Esophagus squamous epithelium (tissue), 5 donors: ENCODE data around the gene KRTAP3-2. TPM values are rescaled to one million over a fixed set of nuclear protein-coding genes. Genes with fewer than 3 reads are reported as not detected.

ENCODE experiments used
- DNase-seq: peaks from one replicate; lab custom pipeline; 2025; lab: John Stamatoyannopoulos, UW
- H3K27ac ChIP-seq, 4 donors: fragments of 200-600 bp; sonication (generic); one replicate each; pipeline ENCODE4 v1.5.1; 2016 to 2019; ENCODE audit warnings: mild to moderate bottlenecking in 1 of 4
- H3K27me3 ChIP-seq, 4 donors: fragments of 200-600 bp; sonication (generic); 1 replicate in 3 of 4; 2 replicates in 1 of 4; pipeline versions ENCODE4 v1.5.1 to v1.6.0; 2017 to 2021; ENCODE audit warnings: antibody characterized with exemption in 1 of 4
- H3K36me3 ChIP-seq, 3 donors: fragments of 200-600 bp; sonication (generic); one replicate each; pipeline ENCODE4 v1.5.1; 2016 to 2019
- H3K4me1 ChIP-seq, 3 donors: fragments of 200-600 bp; sonication (generic); one replicate each; pipeline ENCODE4 v1.5.1; 2017 to 2019
- H3K4me3 ChIP-seq, 4 donors: fragments of 200-600 bp; sonication (generic); 1 replicate in 3 of 4; 2 replicates in 1 of 4; pipeline ENCODE4 v1.5.1; 2016 to 2019; ENCODE audit warnings: mild to moderate bottlenecking in 2 of 4, moderate library complexity in 1 of 4
- H3K9me3 ChIP-seq, 3 donors: fragments of 200-600 bp; sonication (generic); one replicate each; pipeline ENCODE4 v1.5.1; 2016 to 2019
- POLR2A ChIP-seq, 4 donors: fragments of 450-650 bp; IDR thresholded peaks; one replicate each; pipeline ENCODE4 v1.6.1; 2017; ENCODE audit warnings: antibody characterized with exemption in 4 of 4, mild to moderate bottlenecking in 4 of 4, moderate library complexity in 3 of 4
- WGBS, 2 donors: methylation state at CpG; one replicate each; pipeline ENCODE4 v1.1.5; 2018; 5-methylcytosine and 5-hydroxymethylcytosine counted together
- intact Hi-C: fragments of 100-400 bp; cut with DNase I; formaldehyde crosslinking; loops from one replicate; pipeline ENCODE4 v1.15.0; 2022
- total RNA-seq, 4 donors: library from RNA; depleted of rRNA; stranded (reverse); fragments of >200 nt; gene quantifications; one replicate each; pipeline ENCODE4 v1.1.0, GENCODE V29; 2016
- TF ChIP-seq, protein P1 (sequence below), 6 experiments: fragments of 450-650 bp in 4 of 6; fragments of 200-600 bp in 2 of 6; sonication (generic) in 2 of 6; IDR thresholded peaks; one replicate each; pipeline ENCODE4 v1.5.1; 2016 to 2019; ENCODE audit warnings: antibody characterized with exemption in 6 of 6, mild to moderate bottlenecking in 4 of 6, moderate library complexity in 4 of 6
- donor health status: DM: yes; HTN: yes; CAD: no.

The KRTAP3-2 gene
- total RNA-seq, 4 donors from 2014 or later: 0.57 TPM; not detected in 3

DNA sequence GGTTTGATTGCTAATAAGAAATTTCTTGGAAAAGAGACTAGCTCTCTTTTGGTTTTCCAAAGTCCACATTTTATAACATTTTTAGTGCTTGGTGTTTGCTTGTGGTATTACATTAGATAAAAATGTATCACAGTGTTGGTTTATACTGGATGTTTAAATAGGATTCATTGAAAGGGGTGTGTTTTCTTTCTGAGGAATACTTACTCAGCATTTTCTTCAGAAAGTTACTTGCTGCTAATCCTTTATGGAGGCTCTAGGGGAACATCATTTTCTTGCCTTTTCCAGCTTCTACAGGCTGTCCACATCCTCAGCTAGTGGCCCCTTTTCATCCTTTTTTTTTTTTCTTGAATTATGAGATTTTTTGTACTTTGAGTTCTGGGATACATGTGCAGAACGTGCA is 32.1 kb downstream of the KRTAP3-2 start:
- Histone ChIP-seq H3K9me3 (no peaks in the 10 kb centered on the region), H3K36me3 (no peaks in the 10 kb centered on the region), H3K27ac (no peak overlapping the region), H3K4me1 (peaks cover 0 to 9% (median 0%) of the 10 kb centered on the region in 3 donors), H3K27me3 (no peaks in the 10 kb centered on the region), H3K4me3 (no peak overlapping the region)
- WGBS, 2 donors: 76 to 87% methylated on average over 1 of the region's 1 CpG
- intact Hi-C loops: no loop called here
- TF ChIP-seq, protein P1, sequence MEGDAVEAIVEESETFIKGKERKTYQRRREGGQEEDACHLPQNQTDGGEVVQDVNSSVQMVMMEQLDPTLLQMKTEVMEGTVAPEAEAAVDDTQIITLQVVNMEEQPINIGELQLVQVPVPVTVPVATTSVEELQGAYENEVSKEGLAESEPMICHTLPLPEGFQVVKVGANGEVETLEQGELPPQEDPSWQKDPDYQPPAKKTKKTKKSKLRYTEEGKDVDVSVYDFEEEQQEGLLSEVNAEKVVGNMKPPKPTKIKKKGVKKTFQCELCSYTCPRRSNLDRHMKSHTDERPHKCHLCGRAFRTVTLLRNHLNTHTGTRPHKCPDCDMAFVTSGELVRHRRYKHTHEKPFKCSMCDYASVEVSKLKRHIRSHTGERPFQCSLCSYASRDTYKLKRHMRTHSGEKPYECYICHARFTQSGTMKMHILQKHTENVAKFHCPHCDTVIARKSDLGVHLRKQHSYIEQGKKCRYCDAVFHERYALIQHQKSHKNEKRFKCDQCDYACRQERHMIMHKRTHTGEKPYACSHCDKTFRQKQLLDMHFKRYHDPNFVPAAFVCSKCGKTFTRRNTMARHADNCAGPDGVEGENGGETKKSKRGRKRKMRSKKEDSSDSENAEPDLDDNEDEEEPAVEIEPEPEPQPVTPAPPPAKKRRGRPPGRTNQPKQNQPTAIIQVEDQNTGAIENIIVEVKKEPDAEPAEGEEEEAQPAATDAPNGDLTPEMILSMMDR (IDR thresholded peaks at IDR 0.05): no peak
- TF ChIP-seq POLR2A (IDR thresholded peaks at IDR 0.05): no peak
- no peak for DNase-seq

DNA sequence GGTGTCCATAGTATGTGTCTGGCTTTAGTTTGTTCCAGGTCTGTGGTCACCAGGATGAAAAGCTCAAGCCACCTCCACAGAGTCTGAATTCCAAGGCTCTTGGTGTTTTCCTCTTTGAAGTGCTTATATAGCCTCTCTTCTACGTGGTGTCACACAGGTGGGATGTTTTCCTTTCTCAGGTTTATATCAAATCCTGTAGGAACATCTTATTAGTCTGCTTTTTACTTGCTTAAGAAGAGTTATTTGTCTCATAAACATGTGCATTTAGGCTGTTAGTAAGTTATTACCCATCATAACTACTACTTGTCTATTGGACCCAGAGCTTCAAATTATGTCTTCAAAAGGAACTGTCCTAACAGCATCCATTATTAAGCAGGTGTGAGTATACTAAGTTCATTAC is 32.9 kb downstream of the KRTAP3-2 start, which contains the start of gene KRT39:
TSS of gene KRT39 (minus strand) at position 101 of the 400 bp plus-strand sequence. CDS start at position 9, 92 bp downstream.
- no peaks in the 10 kb centered on the region for H3K9me3 ChIP-seq
- no peaks in the 10 kb centered on the region for H3K27me3 ChIP-seq
- H3K4me1 ChIP-seq: peaks cover 0 to 9% (median 0%) of the 10 kb centered on the region in 3 donors
- H3K36me3 ChIP-seq: no peaks in the 10 kb centered on the region
- intact Hi-C loops: no loop called here
- H3K4me3 ChIP-seq: no peak within 1 kb of the TSS
- DNase-seq: no peak
- no peak within 1 kb of the TSS for H3K27ac ChIP-seq
- no peak for TF ChIP-seq POLR2A (IDR thresholded peaks at IDR 0.05)
- TF ChIP-seq, protein P1 (IDR thresholded peaks at IDR 0.05): no peak
- WGBS, 2 donors: 57 to 78% methylated on average over 1 of the region's 1 CpG

DNA sequence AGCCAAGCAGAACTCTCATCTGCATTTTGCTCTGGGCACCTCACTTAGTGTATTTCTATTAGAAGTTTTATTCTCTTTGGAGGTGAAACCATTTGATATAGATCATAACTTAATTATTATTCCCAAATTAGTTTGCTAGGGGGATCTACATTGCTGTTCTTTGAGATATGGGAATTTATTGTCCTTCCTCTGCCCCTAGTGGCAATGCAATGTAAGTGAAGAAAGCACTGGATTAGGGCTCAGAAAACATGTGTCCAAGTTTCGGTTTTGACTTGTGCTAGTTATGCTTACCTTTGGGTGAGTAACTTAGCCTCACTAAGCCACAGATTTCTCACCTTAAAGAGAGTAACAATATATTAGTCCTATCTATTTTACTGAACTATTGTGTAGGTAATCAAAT is 35.9 kb downstream of the KRTAP3-2 start:
- 27 to 30% methylated on average over 1 of the region's 1 CpG for WGBS, 2 donors
- TF ChIP-seq POLR2A (IDR thresholded peaks at IDR 0.05): no peak
- TF ChIP-seq, protein P1 (IDR thresholded peaks at IDR 0.05): peak; percentile 32 to 81 (median 67)
- Histone ChIP-seq H3K27me3 (no peaks in the 10 kb centered on the region), H3K27ac (peak overlapping the region in 1 of 4 donors; percentile 26), H3K9me3 (no peaks in the 10 kb centered on the region), H3K4me1 (peaks cover 0 to 18% (median under 1%) of the 10 kb centered on the region in 3 donors), H3K36me3 (no peaks in the 10 kb centered on the region), H3K4me3 (no peak overlapping the region)
- intact Hi-C loops: loop anchor here (5.0 kb wide), 1 partner anchor 117 kb away; no protein-coding TSS in a partner anchor
- DNase-seq: no peak

DNA sequence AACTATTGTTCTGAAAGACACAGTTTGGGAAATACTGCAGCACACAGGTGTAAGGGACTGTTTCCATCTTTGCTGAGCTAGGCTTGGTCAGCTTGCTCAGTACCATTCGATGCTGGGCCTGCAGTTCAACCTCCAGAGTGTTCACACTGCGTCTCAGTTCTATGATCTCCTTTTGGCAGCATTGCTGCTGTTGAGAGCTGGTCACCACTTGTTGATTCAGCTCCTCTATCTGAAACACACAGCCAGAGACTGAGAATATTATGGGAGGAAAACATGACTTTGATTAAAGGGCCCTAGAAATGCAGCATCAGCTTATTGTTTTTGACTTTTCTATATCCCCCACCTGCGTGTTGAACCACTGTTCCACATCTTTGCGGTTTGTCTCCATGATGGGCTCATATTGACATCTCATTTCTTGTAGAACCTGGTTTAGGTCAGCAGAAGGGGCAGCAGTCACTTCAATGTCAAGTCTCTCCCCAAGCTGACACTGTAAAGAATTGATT is 37.6 kb downstream of the KRTAP3-2 start:
- H3K27ac ChIP-seq: no peak overlapping the region
- no peak for DNase-seq
- intact Hi-C loops: loop anchor here (5.0 kb wide), 1 partner anchor 115 kb away; no protein-coding TSS in a partner anchor
- H3K4me3 ChIP-seq: no peak overlapping the region
- H3K27me3 ChIP-seq: no peaks in the 10 kb centered on the region
- peaks cover 4 to 35% (median 11%) of the 10 kb centered on the region in 3 donors for H3K4me1 ChIP-seq
- H3K36me3 ChIP-seq: no peaks in the 10 kb centered on the region
- TF ChIP-seq, protein P1 (IDR thresholded peaks at IDR 0.05): no peak
- no peak for TF ChIP-seq POLR2A (IDR thresholded peaks at IDR 0.05)
- WGBS, 2 donors: 89 to 92% methylated on average over 4 of the region's 4 CpGs
- no peaks in the 10 kb centered on the region for H3K9me3 ChIP-seq

DNA sequence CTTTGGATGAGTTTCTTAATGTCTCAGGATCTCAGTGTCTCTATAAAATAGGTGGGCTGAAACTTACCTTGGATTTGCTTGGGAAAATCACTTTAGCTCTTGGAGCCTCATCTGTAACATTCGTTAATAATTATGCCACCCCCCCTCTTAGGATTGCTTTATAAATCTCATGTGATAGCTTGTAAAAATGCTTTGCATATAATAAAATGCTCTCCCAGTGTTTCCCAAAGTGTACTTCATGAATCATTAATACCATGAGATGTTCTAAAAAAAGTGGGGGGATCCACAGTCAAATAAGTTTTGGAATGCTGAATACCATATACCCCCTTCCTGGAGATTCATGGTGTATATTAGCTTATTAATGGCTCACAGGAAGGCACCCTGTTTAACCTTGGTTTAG is 38.1 kb downstream of the KRTAP3-2 start:
- 89 to 91% methylated on average over 1 of the region's 1 CpG for WGBS, 2 donors
- intact Hi-C loops: loop anchor here (5.0 kb wide), 1 partner anchor 114 kb away; no protein-coding TSS in a partner anchor
- no peak overlapping the region for H3K27ac ChIP-seq
- no peaks in the 10 kb centered on the region for H3K36me3 ChIP-seq
- H3K9me3 ChIP-seq: no peaks in the 10 kb centered on the region
- H3K27me3 ChIP-seq: no peaks in the 10 kb centered on the region
- TF ChIP-seq, protein P1 (IDR thresholded peaks at IDR 0.05): no peak
- TF ChIP-seq POLR2A (IDR thresholded peaks at IDR 0.05): no peak
- no peak overlapping the region for H3K4me3 ChIP-seq
- DNase-seq: no peak
- H3K4me1 ChIP-seq: peaks cover 4 to 40% (median 16%) of the 10 kb centered on the region in 3 donors
